Stimulated activated CD4-positive, alpha-beta T cell treated with anti-CD3 and anti-CD28 coated beads, Interleukin-12 subunit alpha, Interleukin-12 subunit beta, amount 100 ng/mL, for 48 hours (primary cell): ENCODE data around the gene CYP8B1.

Experiments used
- DNase-seq, 3 donors: peaks; one replicate each; pipeline ENCODE4 v3.0.0-alpha.2; 2020; ENCODE audit warnings: low read depth in 2 of 3, low spot score in 1 of 3

CYP8B1 gene

GRCh38 chr3:42827654-42828053, 48.0 kb downstream of the CYP8B1 start:
- DNase-seq: no peak

- no peak for DNase-seq
These were observed 48.7 kb downstream of the CYP8B1 start for GRCh38 chr3:42827023-42827422.

- DNase-seq: no peak
These were observed 49.5 kb downstream of the CYP8B1 start for GRCh38 chr3:42826141-42826540.

GRCh38 chr3:42823351-42823750, 52.3 kb downstream of the CYP8B1 start:
- no peak for DNase-seq

- DNase-seq: no peak
These were observed 52.9 kb downstream of the CYP8B1 start for GRCh38 chr3:42822828-42823227.
